HepG2 (cell line): ENCODE measurements around the gene MRFAP1. TPM values are rescaled to one million over a fixed set of nuclear protein-coding genes. Genes with fewer than 3 reads are reported as not detected.

Source experiments
- ADNP ChIP-seq: sonication (generic); formaldehyde crosslinking; IDR thresholded peaks from 2 replicates; pipeline ENCODE4 v1.4.0; 2020; ENCODE audit warnings: missing genetic modification reagents
- CBFB ChIP-seq: sonication (generic); formaldehyde crosslinking; IDR thresholded peaks from 2 replicates; pipeline ENCODE4 v1.4.0; 2020; ENCODE audit warnings: missing genetic modification reagents
- CEBPG ChIP-seq: IDR thresholded peaks from 2 replicates; pipeline ENCODE4 v1.6.1; 2016
- DMAP1 ChIP-seq: IDR thresholded peaks from 2 replicates; pipeline ENCODE4 v1.6.1; 2016
- KAT2B ChIP-seq: fragments of 150-350 bp; IDR thresholded peaks from 2 replicates; pipeline ENCODE4 v1.6.1; 2014; ENCODE audit warnings: low read depth, low read length, borderline replicate concordance
- KLF9 ChIP-seq: IDR thresholded peaks from 2 replicates; pipeline ENCODE4 v1.6.1; 2016; ENCODE audit warnings: low read depth
- LCORL ChIP-seq, 2 experiments: fragments of 450-650 bp in 1 of 2; sonication (generic) in 1 of 2; formaldehyde crosslinking in 1 of 2; IDR thresholded peaks; 2 replicates each; pipeline versions ENCODE4 v1.5.0 to v1.6.1; 2017 to 2020; ENCODE audit warnings: antibody characterized with exemption in 1 of 2, missing genetic modification reagents in 1 of 2
- NR2F2 ChIP-seq: IDR thresholded peaks from 2 replicates; pipeline ENCODE4 v1.6.1; 2012; ENCODE audit warnings: low read depth, inconsistent platforms, borderline replicate concordance
- PAF1 ChIP-seq: IDR thresholded peaks from 2 replicates; pipeline ENCODE4 v1.6.1; 2016; ENCODE audit warnings: missing genetic modification reagents, missing compliant biosample characterization
- SCMH1 ChIP-seq: sonication (generic); formaldehyde crosslinking; IDR thresholded peaks from 2 replicates; pipeline ENCODE4 v1.9.0; 2021; ENCODE audit warnings: missing genetic modification reagents, mild to moderate bottlenecking, borderline replicate concordance
- SP1 ChIP-seq, 2 experiments: fragments of 450-650 bp in 1 of 2; sonication (generic) in 1 of 2; formaldehyde crosslinking in 1 of 2; IDR thresholded peaks; 2 replicates each; pipeline versions ENCODE4 v1.4.0 to v1.6.1; 2016 to 2020; ENCODE audit warnings: missing genetic modification reagents in 1 of 2
- SYNCRIP ChIP-seq: fragments of 200-400 bp; formaldehyde crosslinking; IDR thresholded peaks from 2 replicates; pipeline ENCODE4 v1.6.1; 2018; ENCODE audit warnings: mild to moderate bottlenecking, low read depth, low read length; ENCODE audit not compliant: insufficient read depth
- ZFP62 ChIP-seq: sonication (generic); formaldehyde crosslinking; IDR thresholded peaks from 2 replicates; pipeline ENCODE4 v1.4.0; 2020; ENCODE audit warnings: missing genetic modification reagents
- ZNF317 ChIP-seq: sonication (generic); formaldehyde crosslinking; IDR thresholded peaks from 2 replicates; pipeline ENCODE4 v1.5.0; 2020; ENCODE audit warnings: mild to moderate bottlenecking, missing genetic modification reagents
- ZNF382 ChIP-seq: sonication (generic); formaldehyde crosslinking; IDR thresholded peaks from 2 replicates; pipeline ENCODE4 v1.5.0; 2020; ENCODE audit warnings: missing genetic modification reagents, mild to moderate bottlenecking, borderline replicate concordance
- ZNF460 ChIP-seq: sonication (generic); formaldehyde crosslinking; IDR thresholded peaks from 2 replicates; pipeline ENCODE4 v1.5.1; 2020; ENCODE audit warnings: missing genetic modification reagents, mild to moderate bottlenecking, borderline replicate concordance
- ZNF546 ChIP-seq: sonication (generic); formaldehyde crosslinking; conservative IDR thresholded peaks from 2 replicates; pipeline ENCODE4 v1.8.1; 2023; ENCODE audit warnings: mild to moderate bottlenecking, missing genetic modification reagents
- ZNF660 ChIP-seq: sonication (generic); formaldehyde crosslinking; IDR thresholded peaks from 2 replicates; pipeline ENCODE4 v1.5.1; 2020; ENCODE audit warnings: mild to moderate bottlenecking, low read depth, missing genetic modification reagents, borderline replicate concordance
- ZNF678 ChIP-seq: sonication (generic); formaldehyde crosslinking; IDR thresholded peaks from 2 replicates; pipeline ENCODE4 v1.4.0; 2020; ENCODE audit warnings: mild to moderate bottlenecking, missing genetic modification reagents
- ZNF839 ChIP-seq: sonication (generic); formaldehyde crosslinking; IDR thresholded peaks from 2 replicates; pipeline ENCODE4 v1.4.0; 2020; ENCODE audit warnings: missing genetic modification reagents, mild to moderate bottlenecking, borderline replicate concordance
- ZSCAN12 ChIP-seq: sonication (generic); formaldehyde crosslinking; IDR thresholded peaks from 2 replicates; pipeline ENCODE4 v1.9.0; 2021; ENCODE audit warnings: mild to moderate bottlenecking, missing genetic modification reagents
- ZSCAN21 ChIP-seq: sonication (generic); formaldehyde crosslinking; IDR thresholded peaks from 2 replicates; pipeline ENCODE4 v1.8.0; 2022; ENCODE audit warnings: mild to moderate bottlenecking, missing genetic modification reagents, moderate library complexity, borderline replicate concordance
- ZSCAN31 ChIP-seq: sonication (generic); formaldehyde crosslinking; IDR thresholded peaks from 2 replicates; pipeline ENCODE4 v1.5.0; 2020; ENCODE audit warnings: low read depth, mild to moderate bottlenecking, missing genetic modification reagents
- polyA plus RNA-seq, 8 experiments: library from polyadenylated mRNA; depleted of rRNA in 3 of 8; stranded (reverse) in 7 of 8; unstranded in 1 of 8; fragments of >200 nt; fragmentation: Illumina TruSeq in 4 of 8; extraction: Trizol in 4 of 8; gene quantifications; 2 replicates each; pipeline versions ENCODE4 v1.2.1 to v1.2.3, GENCODE V29; 2011 to 2016; ENCODE audit warnings: low read depth in 4 of 8, missing spikeins in 1 of 8, mixed read lengths in 1 of 8; ENCODE audit not compliant: insufficient read depth in 1 of 8
- total RNA-seq, 5 experiments: library from RNA; depleted of rRNA; stranded (reverse); fragments of >200 nt; fragmentation: Illumina TruSeq; extraction: Trizol; gene quantifications; 2 replicates each; pipeline ENCODE4 v1.2.3, GENCODE V29; 2016; ENCODE audit warnings: low read depth in 1 of 5
- TF ChIP-seq, protein P1 (sequence below): sonication (generic); formaldehyde crosslinking; IDR thresholded peaks from 2 replicates; pipeline ENCODE4 v1.9.0; 2021; ENCODE audit warnings: missing genetic modification reagents, borderline replicate concordance
- TF ChIP-seq, protein P2 (sequence below): sonication (generic); formaldehyde crosslinking; IDR thresholded peaks from 2 replicates; pipeline ENCODE4 v1.8.0; 2022; ENCODE audit warnings: missing genetic modification reagents, mild to moderate bottlenecking, moderate library complexity, borderline replicate concordance
- TF ChIP-seq, protein P3 (sequence below): sonication (generic); formaldehyde crosslinking; IDR thresholded peaks from 2 replicates; pipeline ENCODE4 v1.4.0; 2020; ENCODE audit warnings: mild to moderate bottlenecking, missing genetic modification reagents

Gene MRFAP1
- total and polyA plus RNA-seq, 2 of the 13 experiments (the other 11 are each of a cell fraction or from before 2014, with no cell fraction given): 112 to 158 TPM

DNA sequence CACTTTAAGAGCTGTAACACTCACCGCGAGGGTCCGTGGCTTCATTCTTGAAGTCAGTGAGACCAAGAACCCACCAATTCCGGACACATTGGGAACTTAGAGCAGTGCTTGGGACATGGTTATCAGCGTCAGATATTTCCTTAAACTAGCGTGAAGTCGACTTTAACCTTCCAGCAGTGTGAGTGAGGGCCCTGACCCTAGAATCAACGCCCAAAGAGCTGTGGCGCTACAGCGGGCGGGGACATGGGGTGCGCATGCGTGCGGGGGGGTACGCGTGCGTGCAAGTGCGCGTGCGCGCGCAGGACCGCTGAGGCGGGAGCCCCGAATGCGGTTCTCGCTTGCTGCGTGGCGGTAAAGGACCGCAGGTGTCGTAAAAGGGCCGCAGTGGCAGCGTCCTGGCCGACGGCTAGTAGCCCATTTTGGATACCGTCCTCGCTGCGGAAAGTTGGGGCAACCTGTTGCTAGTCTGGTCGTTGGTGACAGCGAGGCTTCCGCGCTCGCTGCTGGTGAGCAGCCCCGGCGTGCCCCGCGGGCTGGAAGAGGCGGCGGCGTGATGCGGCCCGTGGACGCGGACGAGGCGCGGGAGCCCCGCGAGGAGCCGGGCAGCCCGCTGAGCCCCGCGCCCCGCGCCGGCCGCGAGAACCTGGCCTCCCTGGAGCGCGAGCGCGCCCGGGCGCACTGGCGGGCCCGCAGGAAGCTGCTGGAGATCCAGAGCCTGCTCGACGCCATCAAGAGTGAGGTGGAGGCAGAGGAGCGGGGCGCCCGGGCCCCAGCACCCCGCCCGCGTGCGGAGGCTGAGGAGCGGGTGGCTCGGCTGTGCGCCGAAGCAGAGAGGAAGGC, 33.4 kb downstream of the MRFAP1 start (continued):
- TF ChIP-seq, protein P1, sequence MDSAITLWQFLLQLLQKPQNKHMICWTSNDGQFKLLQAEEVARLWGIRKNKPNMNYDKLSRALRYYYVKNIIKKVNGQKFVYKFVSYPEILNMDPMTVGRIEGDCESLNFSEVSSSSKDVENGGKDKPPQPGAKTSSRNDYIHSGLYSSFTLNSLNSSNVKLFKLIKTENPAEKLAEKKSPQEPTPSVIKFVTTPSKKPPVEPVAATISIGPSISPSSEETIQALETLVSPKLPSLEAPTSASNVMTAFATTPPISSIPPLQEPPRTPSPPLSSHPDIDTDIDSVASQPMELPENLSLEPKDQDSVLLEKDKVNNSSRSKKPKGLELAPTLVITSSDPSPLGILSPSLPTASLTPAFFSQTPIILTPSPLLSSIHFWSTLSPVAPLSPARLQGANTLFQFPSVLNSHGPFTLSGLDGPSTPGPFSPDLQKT (CRISPR knock-in tag): no peak
- TF ChIP-seq ZNF460 (CRISPR knock-in tag): peak; percentile 29; the same call in 1 of the 2 replicates
- TF ChIP-seq LCORL (IDR thresholded peaks at IDR 0.05): no peak
- TF ChIP-seq LCORL (CRISPR knock-in tag; IDR thresholded peaks at IDR 0.05): no peak; the same call in 1 of the 2 replicates
- TF ChIP-seq ZNF546 (CRISPR knock-in tag): no peak; the same call in 1 of the 2 replicates
- TF ChIP-seq, protein P2, sequence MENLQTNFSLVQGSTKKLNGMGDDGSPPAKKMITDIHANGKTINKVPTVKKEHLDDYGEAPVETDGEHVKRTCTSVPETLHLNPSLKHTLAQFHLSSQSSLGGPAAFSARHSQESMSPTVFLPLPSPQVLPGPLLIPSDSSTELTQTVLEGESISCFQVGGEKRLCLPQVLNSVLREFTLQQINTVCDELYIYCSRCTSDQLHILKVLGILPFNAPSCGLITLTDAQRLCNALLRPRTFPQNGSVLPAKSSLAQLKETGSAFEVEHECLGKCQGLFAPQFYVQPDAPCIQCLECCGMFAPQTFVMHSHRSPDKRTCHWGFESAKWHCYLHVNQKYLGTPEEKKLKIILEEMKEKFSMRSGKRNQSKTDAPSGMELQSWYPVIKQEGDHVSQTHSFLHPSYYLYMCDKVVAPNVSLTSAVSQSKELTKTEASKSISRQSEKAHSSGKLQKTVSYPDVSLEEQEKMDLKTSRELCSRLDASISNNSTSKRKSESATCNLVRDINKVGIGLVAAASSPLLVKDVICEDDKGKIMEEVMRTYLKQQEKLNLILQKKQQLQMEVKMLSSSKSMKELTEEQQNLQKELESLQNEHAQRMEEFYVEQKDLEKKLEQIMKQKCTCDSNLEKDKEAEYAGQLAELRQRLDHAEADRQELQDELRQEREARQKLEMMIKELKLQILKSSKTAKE (CRISPR knock-in tag): peak; percentile 80
- TF ChIP-seq PAF1 (CRISPR knock-in tag): no peak
- TF ChIP-seq CBFB: peak; percentile 79; the same call in 1 of the 2 replicates
- no peak for TF ChIP-seq KLF9 (CRISPR knock-in tag)
- peak; percentile 96; the same call in 1 of the 2 replicates for TF ChIP-seq ZSCAN21 (CRISPR knock-in tag)
- peak; percentile 63; the same call in 1 of the 2 replicates for TF ChIP-seq ZNF678
- 0 out of 2 replicates have a peak, but pooled peaks have one; percentile 22 for TF ChIP-seq NR2F2
- TF ChIP-seq DMAP1 (CRISPR knock-in tag): peak; percentile 87
- no peak for TF ChIP-seq SCMH1 (CRISPR knock-in tag)
- TF ChIP-seq, protein P3, sequence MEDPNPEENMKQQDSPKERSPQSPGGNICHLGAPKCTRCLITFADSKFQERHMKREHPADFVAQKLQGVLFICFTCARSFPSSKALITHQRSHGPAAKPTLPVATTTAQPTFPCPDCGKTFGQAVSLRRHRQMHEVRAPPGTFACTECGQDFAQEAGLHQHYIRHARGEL (CRISPR knock-in tag): 0 out of 2 replicates have a peak, but pooled peaks have one; percentile 67
- TF ChIP-seq ZNF839: no peak
- no peak for TF ChIP-seq ZSCAN12 (CRISPR knock-in tag)
- no peak for TF ChIP-seq ZFP62 (CRISPR knock-in tag)
- no peak for TF ChIP-seq ADNP
- no peak for TF ChIP-seq KAT2B
- no peak for TF ChIP-seq ZNF660 (CRISPR knock-in tag)
- no peak for TF ChIP-seq ZNF382 (CRISPR knock-in tag)
- no peak for TF ChIP-seq SP1 (IDR thresholded peaks at IDR 0.05)
- no peak; the same call in 1 of the 2 replicates for TF ChIP-seq SP1 (CRISPR knock-in tag; IDR thresholded peaks at IDR 0.05)
- TF ChIP-seq SYNCRIP: no peak
- no peak; the same call in 1 of the 2 replicates for TF ChIP-seq ZNF317 (CRISPR knock-in tag)
- peak; percentile 31; the same call in 1 of the 2 replicates for TF ChIP-seq CEBPG (CRISPR knock-in tag)
- TF ChIP-seq ZSCAN31 (CRISPR knock-in tag): peak; percentile 75; the same call in 1 of the 2 replicates
